ENCODE measurements around the gene CA5B. TPM values are rescaled to one million over a fixed set of nuclear protein-coding genes. Genes with fewer than 3 reads are reported as not detected.
"Not testable (repeated sequence)": the region's sequence is repeated elsewhere in the genome, so short reads cannot be mapped to it uniquely, and the experiment has no call there.

Gene CA5B
- total and polyA plus RNA-seq, 8 donors = 1.9 to 7.9 (median 4.9) TPM

DNA sequence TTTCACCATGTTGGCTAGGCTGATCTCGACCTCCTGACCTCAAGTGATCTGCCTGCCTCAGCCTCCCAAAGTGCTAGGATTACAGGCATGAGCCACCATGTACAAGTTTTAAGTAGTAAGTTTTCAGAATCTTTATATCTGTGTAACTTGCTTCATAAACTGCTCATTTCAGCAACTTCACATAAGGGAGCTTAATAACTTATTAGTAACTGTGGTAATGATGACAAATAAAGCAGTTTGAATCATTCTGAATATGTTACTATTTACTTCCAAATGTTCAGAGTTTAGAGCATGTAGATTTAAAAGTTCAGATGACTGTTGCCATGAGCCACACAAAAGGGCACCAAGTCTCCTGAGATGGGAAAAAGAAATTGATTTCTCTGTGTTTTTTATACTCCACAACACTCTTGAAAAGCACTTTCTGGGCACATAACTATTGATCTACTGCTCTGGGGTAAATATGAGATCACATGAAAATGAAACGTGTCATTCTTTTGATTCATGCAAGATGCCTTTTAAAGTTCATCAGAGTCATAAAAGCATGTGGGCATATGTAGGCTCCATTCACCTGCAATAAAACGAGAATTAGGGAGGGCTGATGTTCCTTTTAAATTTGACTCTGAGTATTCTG lies 14.1 kb upstream of the CA5B start:
- Histone ChIP-seq H3K9me3 (no peaks in the 10 kb centered on the region), H3K27ac (no peak overlapping the region), H3K36me3 (no peaks in the 10 kb centered on the region), H3K4me3 (no peak overlapping the region), H3K27me3 (no peaks in the 10 kb centered on the region), H3K4me1 (no peaks in the 10 kb centered on the region)
- DNase-seq (no peak), FAIRE-seq (no peak), ATAC-seq (no peak)
- intact Hi-C loops (cut with DNase I) = no loop called here
- TF ChIP-seq, protein P1, sequence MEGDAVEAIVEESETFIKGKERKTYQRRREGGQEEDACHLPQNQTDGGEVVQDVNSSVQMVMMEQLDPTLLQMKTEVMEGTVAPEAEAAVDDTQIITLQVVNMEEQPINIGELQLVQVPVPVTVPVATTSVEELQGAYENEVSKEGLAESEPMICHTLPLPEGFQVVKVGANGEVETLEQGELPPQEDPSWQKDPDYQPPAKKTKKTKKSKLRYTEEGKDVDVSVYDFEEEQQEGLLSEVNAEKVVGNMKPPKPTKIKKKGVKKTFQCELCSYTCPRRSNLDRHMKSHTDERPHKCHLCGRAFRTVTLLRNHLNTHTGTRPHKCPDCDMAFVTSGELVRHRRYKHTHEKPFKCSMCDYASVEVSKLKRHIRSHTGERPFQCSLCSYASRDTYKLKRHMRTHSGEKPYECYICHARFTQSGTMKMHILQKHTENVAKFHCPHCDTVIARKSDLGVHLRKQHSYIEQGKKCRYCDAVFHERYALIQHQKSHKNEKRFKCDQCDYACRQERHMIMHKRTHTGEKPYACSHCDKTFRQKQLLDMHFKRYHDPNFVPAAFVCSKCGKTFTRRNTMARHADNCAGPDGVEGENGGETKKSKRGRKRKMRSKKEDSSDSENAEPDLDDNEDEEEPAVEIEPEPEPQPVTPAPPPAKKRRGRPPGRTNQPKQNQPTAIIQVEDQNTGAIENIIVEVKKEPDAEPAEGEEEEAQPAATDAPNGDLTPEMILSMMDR (IDR thresholded peaks at IDR 0.05) = no peak
- 64 to 85% methylated on average over 3 of the region's 3 CpGs for WGBS, 2 donors

DNA sequence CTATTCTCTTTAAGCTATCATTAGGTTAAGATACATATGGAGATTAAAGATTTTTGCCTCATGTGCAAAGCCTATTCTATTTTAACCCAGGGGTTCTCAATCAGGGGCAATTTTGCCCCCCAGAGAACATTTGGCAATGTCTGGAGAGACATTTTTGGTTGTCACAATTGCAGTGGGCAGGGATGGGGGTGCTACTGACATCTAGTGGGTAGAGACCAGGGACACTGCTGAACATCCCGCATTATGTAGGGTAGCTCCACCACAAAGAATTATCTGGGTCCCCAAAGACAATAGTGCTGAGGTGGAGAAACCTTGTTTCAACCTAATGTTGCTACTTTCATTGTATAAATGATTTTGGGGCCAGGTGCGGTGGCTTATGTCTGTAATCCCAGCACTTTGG lies 13.2 kb upstream of the CA5B start:
- Histone ChIP-seq H3K4me3 (no peak overlapping the region), H3K27me3 (no peaks in the 10 kb centered on the region), H3K9me3 (no peaks in the 10 kb centered on the region), H3K36me3 (no peaks in the 10 kb centered on the region), H3K4me1 (no peaks in the 10 kb centered on the region), H3K27ac (no peak overlapping the region)
- DNase-seq (no peak), ATAC-seq (no peak), FAIRE-seq (no peak)
- 97 to 98% methylated on average over 2 of the region's 2 CpGs for WGBS, 2 donors
- TF ChIP-seq, protein P1 (IDR thresholded peaks at IDR 0.05) = no peak
- intact Hi-C loops (cut with DNase I) = no loop called here

DNA sequence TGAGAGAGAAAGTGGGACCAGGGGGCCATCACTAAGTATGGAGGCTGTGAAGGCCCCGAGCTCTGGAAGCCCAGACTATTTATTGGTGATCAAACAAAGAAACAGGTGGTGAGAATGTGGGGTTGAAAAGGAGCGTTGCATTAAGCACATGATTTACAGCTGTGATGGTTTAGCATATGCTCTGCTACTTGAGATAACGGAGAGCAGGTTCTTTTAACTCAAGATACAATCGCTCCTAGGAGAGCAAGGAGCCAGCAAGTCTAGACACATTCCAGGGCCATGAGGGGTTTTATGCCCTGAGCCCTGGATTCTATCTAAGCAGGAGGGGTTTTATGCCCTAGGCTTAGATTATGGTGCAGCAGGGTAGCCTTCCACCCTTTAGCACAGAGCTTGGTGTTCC lies 6.7 kb upstream of the CA5B start:
- DNase-seq; H3K4me1 ChIP-seq; H3K9me3 ChIP-seq; intact Hi-C loops (cut with DNase I); H3K27ac ChIP-seq; ATAC-seq; H3K27me3 ChIP-seq; H3K36me3 ChIP-seq; H3K4me3 ChIP-seq; FAIRE-seq: not testable (repeated sequence)
- 95 to 98% methylated on average over 4 of the region's 4 CpGs for WGBS, 2 donors

DNA sequence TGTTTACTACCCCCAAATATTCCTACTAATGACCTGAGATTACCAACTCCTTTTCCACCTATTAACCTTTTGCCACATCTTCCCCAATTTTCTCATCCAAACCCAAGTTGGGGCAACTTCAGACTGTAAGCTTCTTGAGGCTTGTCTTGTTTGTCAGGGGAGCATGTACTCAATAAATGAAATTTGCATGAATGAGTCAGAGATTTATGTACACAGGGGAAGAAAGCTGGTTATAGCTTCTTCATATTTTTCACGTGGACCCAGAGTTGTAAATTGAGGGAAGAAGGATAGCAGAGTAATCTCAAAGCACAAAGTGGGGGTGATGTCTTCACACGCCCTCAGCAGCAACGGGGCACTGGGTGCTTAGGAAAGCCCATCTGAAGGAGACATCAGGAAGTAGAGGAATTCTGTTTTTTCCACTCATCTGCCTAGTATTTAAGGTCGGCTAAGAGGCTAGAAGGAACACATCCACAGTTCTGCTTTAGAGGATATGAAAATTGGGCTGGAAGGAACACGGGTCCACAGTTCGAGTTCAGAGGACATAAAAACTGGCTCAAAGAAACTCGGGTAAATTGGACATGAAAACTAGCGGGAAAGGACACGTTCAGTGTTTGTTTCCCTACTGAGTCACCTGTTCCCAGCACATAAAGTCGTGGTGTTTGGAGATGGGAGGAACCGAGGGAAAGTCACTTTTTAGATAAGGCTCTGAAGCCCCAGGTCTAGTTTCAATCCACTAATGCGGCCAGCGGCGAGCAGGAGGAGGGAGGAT lies 696 bp upstream of the CA5B start:
- FAIRE-seq (no peak), ATAC-seq (no peak), DNase-seq (no peak)
- TF ChIP-seq, protein P1 (IDR thresholded peaks at IDR 0.05) = no peak
- H3K27ac ChIP-seq = peak overlapping the region in 3 of 4 donors; percentile 11 to 64 (median 51)
- WGBS, 2 donors = 7 to 15% methylated on average over 14 of the region's 14 CpGs
- H3K36me3 ChIP-seq = no peaks in the 10 kb centered on the region
- no peaks in the 10 kb centered on the region for H3K27me3 ChIP-seq
- peak overlapping the region in 2 of 4 donors; percentile 17 to 60 for H3K4me3 ChIP-seq
- H3K9me3 ChIP-seq = no peaks in the 10 kb centered on the region
- peaks cover 0 to 6% (median 0%) of the 10 kb centered on the region in 3 donors for H3K4me1 ChIP-seq
- intact Hi-C loops (cut with DNase I) = no loop called here

DNA sequence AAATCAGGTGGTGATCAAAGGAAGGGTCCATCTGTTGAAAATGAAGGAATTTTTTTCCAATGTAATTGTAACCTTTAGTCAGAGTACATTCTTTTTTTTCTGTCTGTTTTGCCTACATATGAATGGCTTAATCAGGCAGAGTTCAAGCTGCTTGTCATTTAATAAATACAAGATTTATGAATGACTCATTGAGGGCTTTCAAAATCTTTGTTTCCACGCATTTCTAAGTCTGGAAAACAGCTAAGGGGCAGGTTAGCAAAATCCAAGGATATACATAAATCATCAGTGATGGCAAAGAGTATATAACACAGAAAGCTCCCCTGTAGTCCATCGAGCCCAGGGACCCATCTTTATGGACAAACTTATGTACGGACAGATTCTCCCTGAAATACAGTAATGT lies 1.8 kb downstream of the CA5B start:
- TF ChIP-seq, protein P1 (IDR thresholded peaks at IDR 0.05) = no peak
- whole genome bisulfite sequencing, 2 donors = 86 to 93% methylated on average over 3 of the region's 3 CpGs
- H3K27ac ChIP-seq = no peak overlapping the region
- DNase-seq (no peak), ATAC-seq (no peak), FAIRE-seq (no peak)
- H3K4me1 ChIP-seq = peaks cover 0 to 11% (median 0%) of the 10 kb centered on the region in 3 donors
- intact Hi-C loops (cut with DNase I) = no loop called here
- H3K27me3 ChIP-seq = no peaks in the 10 kb centered on the region
- no peaks in the 10 kb centered on the region for H3K9me3 ChIP-seq
- H3K36me3 ChIP-seq = no peaks in the 10 kb centered on the region
- no peak overlapping the region for H3K4me3 ChIP-seq
